Stimulated activated CD8-positive, alpha-beta memory T cell treated with anti-CD3 and anti-CD28 coated beads, Interleukin-4, amount 100 ng/mL, for 4 hours (primary cell): Measurements from ENCODE around the gene PPM1E.
"Not testable (repeated sequence)": the region's sequence is repeated elsewhere in the genome, so short reads cannot be mapped to it uniquely, and the experiment has no call there.

Experiments used
- DNase-seq, 2 donors: peaks; one replicate each; pipeline ENCODE4 v3.0.0-alpha.2; 2020; ENCODE audit warnings: low read depth in 2 of 2, low spot score in 1 of 2

PPM1E gene

DNA sequence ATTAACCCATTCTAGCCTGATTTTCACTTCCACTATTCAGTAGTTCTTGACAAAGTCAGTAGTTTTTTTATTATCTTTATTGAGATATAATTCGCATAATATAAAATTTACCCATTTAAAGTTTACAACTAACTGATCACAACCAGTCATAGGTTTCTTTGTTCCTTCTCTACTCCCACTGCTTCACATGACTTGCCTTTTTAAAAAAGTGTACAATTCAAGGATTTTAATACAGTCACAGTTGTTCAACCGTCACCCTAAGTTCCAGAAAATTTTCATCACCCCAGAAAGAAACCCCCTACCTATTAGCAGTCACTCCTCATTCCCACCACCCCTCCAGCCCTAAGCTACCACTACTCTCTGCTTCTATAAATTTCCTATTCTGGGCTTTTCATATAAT, 188.5 kb downstream of the PPM1E start:
- DNase-seq = no peak

DNA sequence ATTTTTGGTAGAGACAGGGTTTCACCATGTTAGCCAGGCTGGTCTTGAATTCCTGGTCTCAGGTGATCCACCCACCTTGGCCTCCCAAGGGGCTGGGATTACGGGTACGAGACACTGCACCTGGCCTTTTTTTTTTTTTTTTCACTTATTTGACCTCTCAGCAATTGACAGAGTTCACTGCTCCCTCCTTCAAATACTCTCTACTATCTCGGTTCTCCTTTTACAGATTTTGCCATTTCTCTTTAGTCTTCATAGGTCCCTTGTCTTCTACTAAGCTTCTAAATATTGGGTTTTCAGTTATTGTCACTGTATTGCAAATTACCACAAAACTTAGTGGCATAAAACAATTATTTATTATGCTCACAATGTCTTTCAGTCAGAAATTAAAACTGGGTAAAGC, 191.8 kb downstream of the PPM1E start:
- no peak for DNase-seq

DNA sequence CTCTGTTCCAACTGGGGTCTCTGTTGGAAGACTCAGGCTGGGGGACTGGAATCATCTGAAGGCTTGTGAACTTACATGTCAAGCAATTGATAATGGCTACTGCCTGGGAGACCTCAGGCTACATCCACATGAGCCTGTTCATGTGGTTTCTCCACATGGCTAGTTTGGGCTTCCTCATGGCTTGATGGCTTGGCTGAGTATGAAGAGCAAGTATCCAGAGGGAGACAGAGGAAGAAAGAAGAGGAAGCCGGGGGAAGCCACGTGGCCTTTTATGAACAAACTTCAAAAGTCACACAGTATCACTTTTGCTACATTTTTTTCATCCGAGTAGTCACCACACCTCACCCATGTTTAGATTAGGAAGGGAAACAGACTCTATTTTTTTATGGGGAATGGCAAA, 192.2 kb downstream of the PPM1E start:
- no peak for DNase-seq

DNA sequence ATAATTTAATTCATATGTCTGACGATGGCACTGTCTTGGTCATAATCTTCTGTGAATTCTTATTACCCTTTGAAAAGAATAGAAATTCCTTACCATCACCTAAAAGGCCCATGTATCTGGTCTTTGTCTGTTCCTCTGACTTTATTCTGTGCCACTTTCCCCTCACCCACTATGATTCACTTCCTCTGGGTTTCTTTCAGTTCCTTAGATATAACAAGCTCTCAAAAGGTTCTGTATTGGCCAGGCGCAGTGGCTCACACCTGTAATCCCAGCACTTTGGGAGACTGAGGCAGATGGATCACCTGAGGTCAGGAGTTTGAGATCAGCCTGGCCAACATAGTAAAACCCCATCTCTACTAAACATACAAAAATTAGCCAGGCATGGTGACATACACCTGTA, 198.7 kb downstream of the PPM1E start:
- not testable (repeated sequence) for DNase-seq

DNA sequence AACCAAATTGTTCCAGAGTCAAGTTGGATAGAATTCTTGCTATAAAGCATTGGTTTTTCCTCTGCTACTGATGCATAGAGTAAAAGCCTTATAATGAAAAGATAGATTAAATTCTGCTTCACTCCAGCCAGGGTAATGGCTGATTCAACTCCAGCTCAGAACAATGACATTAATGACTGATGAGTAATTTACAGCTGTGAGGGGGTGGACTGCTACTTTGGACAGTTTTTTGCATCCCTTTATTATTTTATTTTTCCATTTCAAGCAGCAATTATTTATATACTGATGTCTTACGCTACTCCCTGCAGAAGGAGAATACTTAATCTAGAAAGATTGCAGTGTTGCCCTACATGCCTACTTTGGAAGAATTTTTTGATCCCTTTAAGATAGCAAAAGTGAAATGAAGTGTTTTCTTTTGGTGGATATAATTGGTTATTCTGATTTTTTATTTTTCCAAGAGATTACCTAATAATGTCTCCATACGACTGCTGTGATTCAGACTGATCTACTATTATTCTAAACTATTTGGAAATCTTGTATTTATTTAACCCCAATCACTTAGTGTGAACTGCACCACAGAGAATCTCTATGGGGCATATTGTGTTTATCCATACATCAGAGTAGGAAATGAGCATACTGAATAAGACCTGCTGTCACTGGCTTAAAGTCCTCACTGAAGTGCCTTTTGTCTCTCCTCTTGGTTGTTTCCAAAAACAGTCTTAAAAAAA, 201.5 kb downstream of the PPM1E start:
- DNase-seq = no peak

DNA sequence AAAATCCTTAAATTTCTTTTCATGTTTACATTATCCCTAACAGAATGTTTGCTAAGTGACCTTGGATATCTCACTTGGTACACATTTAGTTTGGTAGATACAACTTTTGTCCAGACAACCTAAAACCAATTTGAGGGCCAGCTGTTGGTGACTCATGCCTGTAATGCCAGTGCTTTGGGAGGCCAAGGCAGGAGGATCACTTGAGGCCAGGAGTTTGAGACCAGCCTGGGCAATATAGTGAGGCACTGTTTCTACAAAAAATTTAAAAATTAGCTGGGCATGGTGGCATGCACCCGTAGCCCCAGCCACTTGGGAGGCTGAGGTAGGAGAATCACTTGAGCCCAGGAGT, 202.0 kb downstream of the PPM1E start:
- not testable (repeated sequence) for DNase-seq

DNA sequence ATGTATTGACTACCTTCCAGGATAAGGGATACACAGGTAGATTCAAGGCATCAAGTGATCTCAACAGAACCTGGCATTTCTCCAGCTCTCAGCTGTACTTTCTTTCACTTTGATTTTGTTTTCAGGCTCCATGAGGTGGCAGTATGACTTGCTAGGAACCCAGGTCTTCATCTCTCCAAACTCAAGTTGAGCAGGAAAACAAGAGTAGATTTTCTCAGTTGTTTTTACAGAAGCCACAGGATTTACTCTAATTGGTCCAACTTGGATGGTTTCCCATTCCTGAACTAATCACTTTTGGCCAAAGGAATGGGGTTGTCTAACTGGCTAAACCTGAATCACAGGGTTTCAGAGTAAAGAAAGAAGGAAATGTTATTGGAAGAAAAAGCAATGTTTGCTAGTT, 204.4 kb downstream of the PPM1E start:
- no peak for DNase-seq

DNA sequence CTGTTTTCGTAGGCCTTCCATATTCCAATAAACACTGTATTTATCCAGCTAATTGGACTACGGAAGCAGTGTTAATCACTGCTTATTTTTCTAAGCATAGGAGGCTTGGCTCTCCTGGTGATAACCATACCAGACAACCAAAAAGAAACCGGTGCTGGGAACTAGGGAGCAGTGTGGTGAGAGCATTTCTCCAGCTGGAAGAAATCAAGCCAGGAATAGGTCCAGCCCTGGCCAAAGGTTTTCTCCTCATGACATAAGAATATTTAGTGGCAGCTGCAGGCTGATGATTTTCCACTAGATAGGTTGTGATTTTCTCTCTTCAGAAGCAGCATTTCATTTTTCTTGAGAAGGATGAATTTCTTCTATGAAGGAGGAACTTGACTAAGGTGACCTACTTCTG, 209.6 kb downstream of the PPM1E start:
- no peak for DNase-seq

DNA sequence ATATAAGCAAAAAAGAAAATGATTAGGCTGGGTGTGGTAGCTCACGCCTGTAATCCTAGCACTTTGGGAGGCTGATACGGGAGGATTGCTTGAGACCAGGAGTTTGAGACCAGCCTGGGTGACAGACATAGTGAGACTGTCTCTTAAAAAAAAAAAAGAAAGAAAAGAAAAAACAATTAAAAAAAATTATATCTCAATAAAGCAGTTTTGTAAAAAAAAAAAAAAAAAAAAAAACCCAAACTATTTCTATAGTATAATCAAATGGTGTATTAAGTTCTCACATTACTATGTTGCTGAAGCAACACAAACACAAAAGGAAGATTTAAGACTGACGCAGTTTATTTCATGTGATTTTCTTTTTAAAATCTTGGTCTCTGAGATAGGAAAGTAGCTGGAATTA, 210.6 kb downstream of the PPM1E start:
- no peak for DNase-seq

DNA sequence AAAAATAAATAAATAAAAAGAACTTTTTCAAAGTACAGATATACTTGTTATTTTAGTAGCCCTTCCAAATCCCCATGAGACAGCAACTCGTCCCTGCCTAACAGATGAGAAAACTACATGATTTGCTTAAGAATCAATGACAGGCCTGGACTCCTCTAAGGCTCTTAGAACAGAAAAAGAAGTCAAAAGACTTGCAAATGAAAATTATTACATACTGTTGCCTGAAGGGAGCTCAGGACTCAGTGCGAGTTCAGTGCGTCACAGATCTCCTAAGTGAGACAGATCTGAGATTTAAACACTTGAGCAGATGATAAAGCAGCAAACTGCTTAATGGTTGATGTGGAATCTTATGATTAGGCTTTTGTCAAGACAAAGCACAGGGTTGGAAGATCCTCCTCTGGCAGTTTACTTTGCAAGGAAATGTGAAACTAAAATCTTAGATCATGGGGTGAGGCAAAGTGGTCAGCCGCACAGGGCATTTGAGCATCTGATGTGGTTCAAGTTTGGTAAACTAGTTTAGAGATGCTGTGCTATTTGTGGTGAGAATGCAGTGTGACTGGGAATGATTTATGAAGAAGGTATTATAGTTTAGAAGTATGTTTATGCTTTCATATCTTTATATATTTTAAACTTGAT, 212.9 kb downstream of the PPM1E start:
- DNase-seq = no peak

DNA sequence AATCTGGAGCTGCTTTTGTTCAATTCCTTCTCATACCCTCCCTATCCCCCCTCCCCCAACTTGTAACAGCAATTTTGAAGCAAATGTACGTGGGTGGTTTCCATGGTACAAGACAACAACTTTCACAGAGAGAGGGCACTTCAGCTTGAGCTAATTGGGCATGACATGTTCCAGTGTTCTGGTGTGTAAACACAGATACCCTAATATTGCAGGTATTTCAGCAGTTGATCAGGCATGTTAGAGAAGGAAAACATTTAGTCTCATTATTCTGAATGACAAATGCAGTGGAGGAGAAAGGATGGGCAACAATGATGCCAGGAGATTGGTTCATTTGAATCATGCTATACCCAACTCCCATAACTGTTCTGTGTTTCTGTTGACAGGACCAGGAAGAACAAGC, 213.5 kb downstream of the PPM1E start:
- no peak for DNase-seq

DNA sequence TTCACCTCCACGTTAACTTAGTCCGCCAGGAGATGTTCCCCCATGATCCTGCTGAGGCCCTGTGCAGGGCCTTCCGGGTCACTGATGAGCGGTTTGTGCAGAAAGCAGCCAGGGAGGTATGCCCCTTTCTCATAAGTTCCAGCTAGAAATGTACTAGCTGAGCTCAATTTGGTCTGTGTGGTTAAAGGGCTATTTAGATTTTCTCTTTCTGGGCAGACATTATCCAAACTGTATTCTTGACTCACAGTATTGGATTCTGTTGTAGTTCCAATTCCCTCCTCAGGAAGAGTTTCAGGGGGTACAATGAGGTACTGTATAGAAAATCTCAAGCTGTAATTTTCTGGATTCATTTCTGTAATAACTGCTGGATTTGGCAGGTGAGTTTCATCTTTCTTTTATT, 214.0 kb downstream of the PPM1E start:
- no peak for DNase-seq

DNA sequence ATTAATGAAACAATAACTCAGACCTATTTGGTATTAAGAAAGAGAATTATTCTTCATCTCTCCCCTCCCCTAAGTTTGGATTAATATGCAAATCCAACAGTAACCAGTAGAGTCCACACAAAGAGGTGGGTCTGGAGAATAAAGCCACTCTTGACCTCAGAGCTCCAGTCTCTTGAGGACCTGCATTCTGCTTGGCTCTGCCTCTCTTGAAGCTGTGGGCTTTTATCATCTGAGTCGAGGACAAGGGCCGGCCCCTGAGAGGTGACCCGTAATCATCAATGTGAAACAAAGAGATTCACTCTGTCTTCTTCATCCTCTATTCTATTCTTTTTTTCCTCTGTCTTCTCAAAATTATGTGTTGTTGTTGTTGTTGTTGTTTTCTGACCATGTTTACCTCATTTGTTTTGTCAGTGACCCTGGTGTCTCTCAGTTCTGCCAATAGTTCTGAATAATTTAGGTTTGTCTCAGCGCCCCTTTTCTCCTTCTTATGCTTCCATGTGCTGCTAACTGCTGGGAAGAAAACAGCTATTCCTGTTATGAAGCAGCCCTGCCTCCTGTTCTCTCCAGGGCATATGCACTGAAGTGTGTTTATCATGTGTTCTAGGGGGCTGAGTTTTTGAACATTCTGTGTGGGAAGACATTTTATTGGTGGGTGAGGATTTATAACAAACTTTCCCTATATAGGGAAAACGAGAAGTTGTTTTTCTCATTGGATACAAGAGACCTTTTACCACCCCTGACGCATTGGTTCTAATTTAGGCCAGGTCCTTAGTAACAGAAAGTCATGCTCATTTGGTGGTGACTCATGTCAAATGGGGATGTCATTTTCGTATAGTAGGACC, 215.2 kb downstream of the PPM1E start:
- no peak for DNase-seq

DNA sequence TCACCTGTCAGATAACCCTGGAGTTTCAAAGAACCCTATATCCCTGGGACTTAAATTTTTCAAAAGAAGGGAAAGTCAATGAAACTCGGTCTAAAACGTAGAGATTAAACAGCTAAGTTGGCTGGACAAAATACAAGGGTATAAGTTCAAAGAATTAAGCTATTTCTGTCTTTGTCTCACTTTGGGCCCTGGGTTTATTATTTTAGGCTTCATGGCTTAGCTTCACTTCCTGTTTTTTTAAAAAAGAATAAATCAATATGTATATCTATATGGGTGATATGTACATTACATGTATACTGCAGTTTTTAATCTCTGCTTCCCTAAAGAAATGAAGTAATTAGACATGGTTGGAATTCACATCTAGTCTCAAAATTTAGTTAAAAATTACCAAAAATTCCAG, 218.7 kb downstream of the PPM1E start:
- DNase-seq = no peak

DNA sequence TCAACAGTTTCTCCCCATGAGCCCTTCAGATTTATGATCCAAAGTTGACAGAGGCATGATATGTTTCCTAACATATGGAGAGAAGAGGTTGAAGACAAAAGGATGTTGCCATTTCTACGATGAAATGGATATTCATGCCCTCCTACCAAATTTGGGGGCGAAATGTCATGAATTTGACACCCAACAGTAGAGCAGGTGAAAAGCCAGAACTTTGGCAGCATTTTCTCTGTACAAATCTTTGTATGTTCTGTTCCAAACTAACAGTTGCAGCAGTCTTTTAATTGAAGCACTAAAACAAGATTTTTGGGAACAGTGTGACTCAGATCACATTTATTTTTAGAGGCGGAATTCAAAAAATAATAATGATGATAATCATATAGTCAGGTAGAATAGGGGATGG, 220.9 kb downstream of the PPM1E start:
- no peak for DNase-seq

DNA sequence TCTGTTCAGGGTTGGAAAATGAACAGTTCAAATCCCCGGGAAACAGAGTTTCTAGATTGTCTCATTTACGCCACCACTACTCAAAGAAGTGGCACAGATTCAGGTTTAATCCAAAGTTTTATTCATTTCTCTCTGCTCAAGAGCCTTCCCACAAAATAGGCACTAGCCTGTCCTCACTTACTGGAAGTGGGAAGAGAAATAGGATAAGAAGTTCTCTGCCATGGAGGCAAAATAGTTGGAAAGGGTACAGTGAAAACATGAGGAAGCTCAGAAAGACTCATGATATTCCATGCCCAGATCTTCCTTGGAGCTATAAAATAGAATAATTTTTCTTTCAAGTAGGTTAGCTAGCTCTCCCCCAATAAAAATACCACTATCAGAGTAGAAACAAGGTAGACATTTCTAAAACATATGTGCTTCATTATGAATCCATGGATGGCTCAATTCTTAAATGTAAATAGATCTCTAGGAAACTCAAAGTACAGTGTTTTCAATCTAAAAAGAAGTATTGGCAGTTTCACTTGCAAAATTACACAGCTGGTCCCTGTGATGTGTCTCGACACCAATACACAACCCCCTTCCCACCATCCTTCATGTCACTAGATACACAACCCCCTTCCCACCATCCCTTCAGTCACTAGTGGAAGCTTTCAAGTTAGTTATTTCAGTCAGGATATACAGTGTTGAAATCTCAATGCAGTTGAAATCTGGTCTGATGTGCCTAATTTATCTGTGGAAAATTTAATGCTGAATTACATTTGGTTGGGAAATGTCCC, 225.2 kb downstream of the PPM1E start:
- DNase-seq = no peak

DNA sequence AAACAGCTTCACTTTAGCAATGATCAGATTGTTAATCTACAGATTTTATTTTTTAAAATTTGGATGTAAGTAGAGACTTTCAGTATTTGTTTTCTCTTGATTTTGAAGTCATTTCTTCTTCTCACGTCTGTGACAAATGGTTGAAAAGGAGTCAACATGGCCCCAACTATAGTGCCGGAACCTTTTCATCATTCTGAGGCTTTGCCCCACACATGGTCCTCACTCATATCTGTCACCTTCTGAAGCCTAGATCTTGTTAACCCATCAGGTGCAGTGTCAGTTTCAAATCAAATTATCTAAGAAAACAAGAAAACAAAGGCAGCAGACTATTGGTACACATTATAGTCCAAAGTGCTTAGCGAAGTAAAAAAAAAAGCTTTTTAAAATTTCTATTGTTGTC, 227.0 kb downstream of the PPM1E start:
- DNase-seq = no peak

DNA sequence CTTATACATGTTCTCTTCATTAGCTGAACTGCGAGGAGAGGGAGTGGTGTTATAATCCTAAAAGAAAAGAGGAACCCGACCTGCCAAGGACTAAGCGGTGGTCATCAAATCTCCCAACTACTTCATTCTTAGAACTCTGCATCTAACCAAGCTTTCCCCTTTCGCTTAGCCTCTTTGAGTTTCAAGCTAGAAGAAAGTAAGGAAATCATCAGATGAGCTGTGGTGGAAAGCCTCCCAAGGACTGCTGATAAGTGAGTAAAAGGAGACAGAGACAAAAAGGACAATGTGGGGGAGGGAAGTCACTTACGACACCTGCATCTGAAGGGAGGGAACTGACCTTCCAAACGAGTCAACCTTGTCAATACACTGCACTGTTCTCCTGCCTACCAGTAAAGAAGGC, 229.7 kb downstream of the PPM1E start:
- DNase-seq = no peak

DNA sequence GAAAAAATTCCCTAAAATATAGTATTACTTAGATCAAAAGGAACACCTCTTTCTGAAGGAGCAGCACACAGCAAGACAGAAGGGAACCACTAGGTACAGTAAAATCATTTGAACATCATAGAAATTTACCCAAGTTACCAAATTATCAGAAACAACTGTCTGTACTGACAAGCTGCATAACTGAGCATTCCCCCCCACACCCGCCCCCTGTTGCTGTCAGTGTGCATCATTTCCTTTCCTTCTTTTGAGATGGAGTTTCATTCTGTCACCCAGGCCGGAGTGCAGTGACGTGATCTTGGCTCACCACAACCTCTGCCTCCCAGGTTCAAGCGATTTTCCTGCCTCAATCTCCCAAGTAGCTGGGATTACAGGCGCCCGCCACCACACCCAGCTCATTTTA, 230.3 kb downstream of the PPM1E start:
- no peak for DNase-seq

DNA sequence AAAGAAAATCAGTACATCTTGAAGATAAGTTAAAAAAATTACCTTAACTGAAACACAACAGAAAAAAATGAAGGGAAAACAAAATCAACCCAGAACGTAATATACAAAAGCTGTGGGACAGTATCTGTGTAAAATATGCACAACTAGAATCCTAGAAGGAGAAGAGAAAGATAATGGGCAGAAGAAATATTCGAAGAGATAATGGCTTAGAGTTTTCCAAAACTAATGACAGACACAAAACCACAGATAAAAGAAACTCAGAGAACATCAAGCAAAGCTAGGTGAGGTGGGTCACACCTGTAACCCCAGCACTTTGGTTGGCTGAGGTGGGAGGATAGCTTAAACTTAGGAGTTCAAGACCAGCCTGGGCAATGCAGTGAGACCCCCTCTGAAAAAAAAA, 234.0 kb downstream of the PPM1E start:
- DNase-seq = no peak

DNA sequence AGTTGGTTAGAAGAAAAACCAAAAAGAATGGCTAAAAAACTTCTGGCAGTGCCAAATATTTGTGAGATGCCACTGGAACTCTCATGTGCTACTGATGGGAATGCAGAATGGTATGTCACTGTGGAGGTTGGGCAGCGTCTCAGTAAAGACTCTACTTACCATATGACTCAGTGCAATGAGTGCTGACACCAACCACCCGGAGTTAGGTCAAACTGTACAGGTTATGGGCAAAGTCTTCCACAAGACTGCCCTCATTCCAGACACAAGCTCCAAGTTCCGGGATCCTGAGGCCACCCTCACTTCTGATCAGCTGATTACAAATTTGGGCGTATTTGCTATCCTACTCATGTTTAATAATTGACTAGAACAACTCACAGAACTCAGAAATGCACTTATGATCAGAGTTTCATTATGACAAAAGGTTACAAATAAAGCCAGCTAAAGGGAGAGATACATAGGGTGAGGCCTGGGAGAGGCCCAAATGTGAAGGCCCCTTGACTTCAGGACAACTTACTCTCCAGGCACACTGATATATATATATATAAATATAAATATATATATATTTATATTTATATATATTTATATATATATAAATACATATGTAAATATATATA, 236.2 kb downstream of the PPM1E start:
- DNase-seq = no peak
